WTC11 (cell line): ENCODE data around the gene C5AR1.

Experiments used
- ETV6 ChIP-seq: sonication (generic); formaldehyde crosslinking; IDR thresholded peaks from 2 replicates; pipeline ENCODE4 v1.8.1; 2022; ENCODE audit warnings: mild to moderate bottlenecking, missing genetic modification reagents
- FOXK1 ChIP-seq: sonication (generic); formaldehyde crosslinking; IDR thresholded peaks from 2 replicates; pipeline ENCODE4 v1.8.0; 2022; ENCODE audit warnings: mild to moderate bottlenecking, moderate library complexity, missing genetic modification reagents
- JUN ChIP-seq: sonication (generic); formaldehyde crosslinking; IDR thresholded peaks from 2 replicates; pipeline ENCODE4 v1.8.0; 2023; ENCODE audit warnings: mild to moderate bottlenecking, missing genetic modification reagents
- SMAD3 ChIP-seq: sonication (generic); formaldehyde crosslinking; IDR thresholded peaks from 2 replicates; pipeline ENCODE4 v1.8.0; 2022; ENCODE audit warnings: missing genetic modification reagents, mild to moderate bottlenecking, borderline replicate concordance
- TF ChIP-seq, protein P1 (sequence below): sonication (generic); formaldehyde crosslinking; IDR thresholded peaks from 2 replicates; pipeline ENCODE4 v1.8.0; 2022; ENCODE audit warnings: missing genetic modification reagents
- TF ChIP-seq, protein P2 (sequence below): fragments of 200-600 bp; IDR thresholded peaks from 2 replicates; pipeline ENCODE4 v1.8.0; 2022; ENCODE audit warnings: antibody characterized with exemption

GRCh38 chr19:47324502-47324901 lies 14.8 kb downstream of the C5AR1 start:
- no peak for TF ChIP-seq JUN
- no peak for TF ChIP-seq FOXK1
- TF ChIP-seq, protein P1, sequence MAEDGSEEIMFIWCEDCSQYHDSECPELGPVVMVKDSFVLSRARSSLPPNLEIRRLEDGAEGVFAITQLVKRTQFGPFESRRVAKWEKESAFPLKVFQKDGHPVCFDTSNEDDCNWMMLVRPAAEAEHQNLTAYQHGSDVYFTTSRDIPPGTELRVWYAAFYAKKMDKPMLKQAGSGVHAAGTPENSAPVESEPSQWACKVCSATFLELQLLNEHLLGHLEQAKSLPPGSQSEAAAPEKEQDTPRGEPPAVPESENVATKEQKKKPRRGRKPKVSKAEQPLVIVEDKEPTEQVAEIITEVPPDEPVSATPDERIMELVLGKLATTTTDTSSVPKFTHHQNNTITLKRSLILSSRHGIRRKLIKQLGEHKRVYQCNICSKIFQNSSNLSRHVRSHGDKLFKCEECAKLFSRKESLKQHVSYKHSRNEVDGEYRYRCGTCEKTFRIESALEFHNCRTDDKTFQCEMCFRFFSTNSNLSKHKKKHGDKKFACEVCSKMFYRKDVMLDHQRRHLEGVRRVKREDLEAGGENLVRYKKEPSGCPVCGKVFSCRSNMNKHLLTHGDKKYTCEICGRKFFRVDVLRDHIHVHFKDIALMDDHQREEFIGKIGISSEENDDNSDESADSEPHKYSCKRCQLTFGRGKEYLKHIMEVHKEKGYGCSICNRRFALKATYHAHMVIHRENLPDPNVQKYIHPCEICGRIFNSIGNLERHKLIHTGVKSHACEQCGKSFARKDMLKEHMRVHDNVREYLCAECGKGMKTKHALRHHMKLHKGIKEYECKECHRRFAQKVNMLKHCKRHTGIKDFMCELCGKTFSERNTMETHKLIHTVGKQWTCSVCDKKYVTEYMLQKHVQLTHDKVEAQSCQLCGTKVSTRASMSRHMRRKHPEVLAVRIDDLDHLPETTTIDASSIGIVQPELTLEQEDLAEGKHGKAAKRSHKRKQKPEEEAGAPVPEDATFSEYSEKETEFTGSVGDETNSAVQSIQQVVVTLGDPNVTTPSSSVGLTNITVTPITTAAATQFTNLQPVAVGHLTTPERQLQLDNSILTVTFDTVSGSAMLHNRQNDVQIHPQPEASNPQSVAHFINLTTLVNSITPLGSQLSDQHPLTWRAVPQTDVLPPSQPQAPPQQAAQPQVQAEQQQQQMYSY (CRISPR knock-in tag) = no peak
- TF ChIP-seq, protein P2, sequence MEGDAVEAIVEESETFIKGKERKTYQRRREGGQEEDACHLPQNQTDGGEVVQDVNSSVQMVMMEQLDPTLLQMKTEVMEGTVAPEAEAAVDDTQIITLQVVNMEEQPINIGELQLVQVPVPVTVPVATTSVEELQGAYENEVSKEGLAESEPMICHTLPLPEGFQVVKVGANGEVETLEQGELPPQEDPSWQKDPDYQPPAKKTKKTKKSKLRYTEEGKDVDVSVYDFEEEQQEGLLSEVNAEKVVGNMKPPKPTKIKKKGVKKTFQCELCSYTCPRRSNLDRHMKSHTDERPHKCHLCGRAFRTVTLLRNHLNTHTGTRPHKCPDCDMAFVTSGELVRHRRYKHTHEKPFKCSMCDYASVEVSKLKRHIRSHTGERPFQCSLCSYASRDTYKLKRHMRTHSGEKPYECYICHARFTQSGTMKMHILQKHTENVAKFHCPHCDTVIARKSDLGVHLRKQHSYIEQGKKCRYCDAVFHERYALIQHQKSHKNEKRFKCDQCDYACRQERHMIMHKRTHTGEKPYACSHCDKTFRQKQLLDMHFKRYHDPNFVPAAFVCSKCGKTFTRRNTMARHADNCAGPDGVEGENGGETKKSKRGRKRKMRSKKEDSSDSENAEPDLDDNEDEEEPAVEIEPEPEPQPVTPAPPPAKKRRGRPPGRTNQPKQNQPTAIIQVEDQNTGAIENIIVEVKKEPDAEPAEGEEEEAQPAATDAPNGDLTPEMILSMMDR = no peak
- TF ChIP-seq ETV6 = no peak
- TF ChIP-seq SMAD3 (CRISPR knock-in tag) = no peak
